Mononuclear cell (primary cell): Measurements from ENCODE around the gene UTP14C. TPM values are rescaled to one million over a fixed set of nuclear protein-coding genes. Genes with fewer than 3 reads are reported as not detected.

Experiments
- H3K27me3 ChIP-seq: 2 replicates; pipeline ENCODE4 v1.6.0; 2011; ENCODE audit warnings: low read length, control low read depth; ENCODE audit not compliant: insufficient read depth
- H3K4me1 ChIP-seq: 2 replicates; pipeline ENCODE4 v1.5.1; 2011; ENCODE audit warnings: mild to moderate bottlenecking, low read length, control low read depth; ENCODE audit not compliant: insufficient read depth
- H3K4me3 ChIP-seq: 2 replicates; pipeline ENCODE4 v1.5.1; 2011; ENCODE audit warnings: mild to moderate bottlenecking, low read length, moderate library complexity
- H3K9me3 ChIP-seq: 2 replicates; pipeline ENCODE4 v1.5.1; 2011; ENCODE audit warnings: low read depth, mild to moderate bottlenecking, control low read depth, low read length
- total RNA-seq: library from RNA; depleted of rRNA; stranded (reverse); fragments of >200 nt; gene quantifications from one replicate; pipeline ENCODE4 v1.2.3, GENCODE V29; 2012

The UTP14C gene
- total RNA-seq, 1 donor = 3.6 TPM

GRCh38 chr13:51998723-51999509, 25.6 kb upstream of the UTP14C start:
- Histone ChIP-seq H3K27me3 (no peaks in the 10 kb centered on the region), H3K4me1 (no peaks in the 10 kb centered on the region), H3K4me3 (no peak overlapping the region), H3K9me3 (no peaks in the 10 kb centered on the region)

- Histone ChIP-seq H3K4me1 (no peaks in the 10 kb centered on the region), H3K4me3 (no peak overlapping the region), H3K27me3 (no peaks in the 10 kb centered on the region), H3K9me3 (no peaks in the 10 kb centered on the region)
Observed at GRCh38 chr13:51999510-51999911, 25.0 kb upstream of the UTP14C start.

GRCh38 chr13:51999921-52000320, 24.6 kb upstream of the UTP14C start:
- no peaks in the 10 kb centered on the region for H3K9me3 ChIP-seq
- no peaks in the 10 kb centered on the region for H3K27me3 ChIP-seq

GRCh38 chr13:52001120-52001731, 23.3 kb upstream of the UTP14C start:
- no peak overlapping the region for H3K4me3 ChIP-seq
- no peaks in the 10 kb centered on the region for H3K9me3 ChIP-seq
- no peaks in the 10 kb centered on the region for H3K27me3 ChIP-seq
- H3K4me1 ChIP-seq = no peaks in the 10 kb centered on the region

More at GRCh38 chr13:51999921-52000320, 24.6 kb upstream of the UTP14C start:
- Histone ChIP-seq H3K4me3 (no peak overlapping the region), H3K4me1 (no peaks in the 10 kb centered on the region)

- Histone ChIP-seq H3K4me3 (no peak overlapping the region), H3K4me1 (no peaks in the 10 kb centered on the region), H3K27me3 (no peaks in the 10 kb centered on the region), H3K9me3 (no peaks in the 10 kb centered on the region)
Observed at GRCh38 chr13:52002361-52002760, 22.1 kb upstream of the UTP14C start.

DNA sequence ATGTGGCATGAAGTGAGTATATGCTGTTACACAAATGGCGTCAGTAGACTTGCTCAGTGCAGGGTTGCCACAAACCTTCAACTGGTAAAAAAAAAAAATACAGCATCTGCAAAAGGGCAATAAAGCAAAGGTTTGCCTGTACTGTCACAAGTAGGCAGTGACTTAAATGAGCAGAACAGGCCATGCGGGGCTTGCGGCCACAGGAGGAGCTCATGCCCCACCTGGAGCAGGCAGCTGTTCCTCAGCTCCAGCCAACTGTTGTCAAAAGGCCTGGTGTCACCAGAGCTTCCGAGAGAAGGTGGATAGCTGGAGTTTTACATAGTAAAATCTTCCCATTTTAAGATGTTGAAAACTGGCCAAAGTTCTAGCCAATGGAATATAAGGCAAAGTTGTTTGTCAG, 20.9 kb upstream of the UTP14C start:
- Histone ChIP-seq H3K27me3 (peaks cover under 1% of the 10 kb centered on the region), H3K4me1 (no peaks in the 10 kb centered on the region), H3K4me3 (no peak overlapping the region), H3K9me3 (no peaks in the 10 kb centered on the region)

DNA sequence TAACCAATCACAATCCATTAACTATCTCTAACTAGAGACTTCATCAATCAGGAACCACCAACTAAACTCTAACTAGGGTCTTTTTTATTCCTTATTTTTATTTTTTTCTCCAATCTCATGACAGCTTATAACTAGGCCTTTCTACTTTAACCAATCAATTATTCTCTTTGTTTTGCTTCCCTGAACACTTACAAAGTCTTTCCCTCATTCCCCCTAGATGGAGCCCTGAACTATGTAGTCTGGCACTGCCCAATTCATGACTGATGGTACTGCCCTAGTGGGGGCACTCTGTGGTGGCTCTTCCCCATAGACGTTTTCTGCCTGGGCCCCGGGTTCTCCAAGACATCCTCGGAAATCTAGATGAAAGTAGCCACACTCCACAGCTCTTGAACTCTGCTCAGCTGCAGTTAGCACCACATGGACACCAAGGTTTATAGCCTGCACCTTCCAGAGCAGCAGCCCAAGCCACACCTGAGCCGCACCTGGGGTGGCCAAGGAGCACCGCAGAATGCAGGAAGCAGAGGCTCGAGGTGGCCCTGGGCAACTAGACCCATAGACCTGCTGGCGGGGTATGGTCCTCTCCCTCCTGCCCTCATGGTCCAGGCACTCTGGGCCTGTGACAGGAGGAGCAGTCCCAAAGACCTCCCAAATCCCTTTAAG, 19.9 kb upstream of the UTP14C start:
- Histone ChIP-seq H3K9me3 (no peaks in the 10 kb centered on the region), H3K27me3 (peaks cover 11% of the 10 kb centered on the region), H3K4me3 (no peak overlapping the region), H3K4me1 (no peaks in the 10 kb centered on the region)

DNA sequence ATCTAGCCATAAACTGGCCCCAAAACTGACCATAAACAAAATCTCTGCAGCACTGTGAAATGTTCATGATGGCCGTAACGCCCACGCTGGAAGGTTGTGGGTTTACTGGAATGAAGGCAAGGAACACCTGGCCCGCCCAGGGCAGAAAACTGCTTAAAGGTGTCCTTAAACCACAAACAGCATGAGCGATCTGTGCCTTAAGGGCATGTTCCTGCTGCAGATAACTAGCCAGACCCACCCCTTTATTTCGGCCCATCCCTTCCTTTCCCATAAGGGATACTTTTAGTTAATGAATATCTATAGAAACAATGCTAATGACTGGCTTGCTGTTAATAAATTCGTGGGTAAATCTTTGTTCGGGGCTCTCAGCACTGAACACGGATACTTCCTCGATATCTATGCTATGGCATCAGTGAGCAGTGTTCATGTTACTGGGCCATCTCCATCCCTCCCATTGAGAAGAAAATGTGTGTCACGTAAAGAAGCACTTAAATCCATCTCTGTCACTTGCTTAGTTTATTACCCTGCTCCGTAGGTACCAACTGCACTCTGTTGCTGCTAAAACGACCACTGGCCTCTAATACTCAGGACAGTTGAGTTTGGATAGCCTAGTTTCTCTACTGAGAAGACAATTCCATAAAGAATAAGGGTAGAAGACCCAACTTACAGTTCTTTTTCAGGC, 18.5 kb upstream of the UTP14C start:
- Histone ChIP-seq H3K9me3 (no peaks in the 10 kb centered on the region), H3K4me1 (peaks cover 3% of the 10 kb centered on the region), H3K27me3 (peaks cover 25% of the 10 kb centered on the region), H3K4me3 (no peak overlapping the region)

GRCh38 chr13:52006523-52007245, 17.8 kb upstream of the UTP14C start:
- Histone ChIP-seq H3K27me3 (peaks cover 31% of the 10 kb centered on the region), H3K9me3 (no peaks in the 10 kb centered on the region), H3K4me3 (no peak overlapping the region), H3K4me1 (peaks cover 9% of the 10 kb centered on the region)

DNA sequence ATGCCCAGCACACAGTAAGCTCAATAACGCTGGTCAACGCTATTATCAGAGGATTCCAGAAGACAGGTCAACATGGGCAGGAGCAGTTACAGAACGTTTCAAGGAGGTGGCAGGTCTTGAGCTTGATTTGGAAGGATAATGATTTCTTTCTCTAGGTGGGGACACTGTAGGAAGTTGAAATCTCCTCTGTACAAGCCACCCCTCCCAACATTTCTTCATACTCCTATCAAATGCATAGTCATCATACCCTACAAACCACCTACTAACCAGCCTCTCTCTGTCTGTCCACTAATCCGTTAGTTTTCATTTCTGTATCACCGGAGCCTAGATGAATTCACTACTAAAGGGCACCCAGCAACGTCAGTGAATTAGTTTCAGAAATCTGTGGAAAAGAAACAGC, 14.5 kb upstream of the UTP14C start:
- peaks cover 31% of the 10 kb centered on the region for H3K27me3 ChIP-seq
- no peak overlapping the region for H3K4me3 ChIP-seq
- no peaks in the 10 kb centered on the region for H3K9me3 ChIP-seq
- H3K4me1 ChIP-seq = peaks cover 9% of the 10 kb centered on the region

DNA sequence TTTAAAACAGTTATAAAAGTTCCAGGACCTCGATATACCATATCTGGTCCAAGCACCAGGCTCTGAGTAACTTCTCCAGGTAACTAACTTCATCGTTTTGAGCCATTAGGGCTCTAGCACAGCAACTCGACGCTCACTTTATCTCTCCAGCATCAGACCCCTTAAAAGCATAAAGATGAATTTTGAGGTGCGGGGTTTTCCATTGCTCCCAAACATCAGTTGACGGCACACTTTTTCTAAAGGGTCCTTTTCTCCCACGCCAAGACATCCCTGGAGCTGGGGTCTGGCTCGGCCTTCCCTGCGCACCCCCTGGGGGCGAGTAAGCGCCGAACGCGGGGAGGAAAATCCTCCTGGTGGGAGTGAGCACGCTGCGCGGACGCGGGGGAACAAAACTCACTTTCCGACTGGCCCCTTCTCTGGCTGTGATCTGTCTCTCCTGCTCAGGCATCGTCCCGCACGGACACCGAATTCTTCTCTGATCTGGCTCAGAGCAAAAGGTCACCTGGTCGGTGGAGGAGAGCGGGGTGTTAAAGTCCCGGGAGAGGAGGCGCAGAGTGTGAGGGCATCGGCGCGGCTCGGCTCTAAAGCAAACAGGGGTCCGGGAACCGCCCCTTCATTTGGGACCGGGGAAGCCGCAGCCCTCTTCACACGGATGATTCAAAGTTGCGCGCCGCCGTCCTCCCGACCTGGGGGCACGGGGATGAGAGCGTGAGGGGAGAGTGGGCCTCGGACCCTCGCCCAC, 13.4 kb upstream of the UTP14C start, which contains the start of gene ATP7B:
Gene ATP7B (minus strand): TSS at position 561 of the 742 bp plus-strand sequence. CDS start 113 bp downstream, at position 448.
- H3K9me3 ChIP-seq = no peaks in the 10 kb centered on the region
- H3K4me3 ChIP-seq = peak within 1 kb of the TSS; percentile 90
- H3K27me3 ChIP-seq = peaks cover 31% of the 10 kb centered on the region
- peaks cover 9% of the 10 kb centered on the region for H3K4me1 ChIP-seq

- Histone ChIP-seq H3K4me3 (peak within 1 kb of the TSS; percentile 90), H3K9me3 (no peaks in the 10 kb centered on the region), H3K27me3 (peaks cover 31% of the 10 kb centered on the region), H3K4me1 (peaks cover 9% of the 10 kb centered on the region)
Observed at GRCh38 chr13:52011632-52012511, 12.6 kb upstream of the UTP14C start, which contains the start of gene ALG11. Gene ALG11, plus strand, starts transcription at chr13:52012398. Its CDS starts 21 bp downstream, at chr13:52012419.

- no peaks in the 10 kb centered on the region for H3K9me3 ChIP-seq
- peak overlapping the region; percentile 90 for H3K4me3 ChIP-seq
- peaks cover 9% of the 10 kb centered on the region for H3K4me1 ChIP-seq
- H3K27me3 ChIP-seq = peaks cover 31% of the 10 kb centered on the region
Observed at GRCh38 chr13:52012512-52012836, 12.0 kb upstream of the UTP14C start.
